ENCODE data around the gene PER1.

The PER1 gene

DNA sequence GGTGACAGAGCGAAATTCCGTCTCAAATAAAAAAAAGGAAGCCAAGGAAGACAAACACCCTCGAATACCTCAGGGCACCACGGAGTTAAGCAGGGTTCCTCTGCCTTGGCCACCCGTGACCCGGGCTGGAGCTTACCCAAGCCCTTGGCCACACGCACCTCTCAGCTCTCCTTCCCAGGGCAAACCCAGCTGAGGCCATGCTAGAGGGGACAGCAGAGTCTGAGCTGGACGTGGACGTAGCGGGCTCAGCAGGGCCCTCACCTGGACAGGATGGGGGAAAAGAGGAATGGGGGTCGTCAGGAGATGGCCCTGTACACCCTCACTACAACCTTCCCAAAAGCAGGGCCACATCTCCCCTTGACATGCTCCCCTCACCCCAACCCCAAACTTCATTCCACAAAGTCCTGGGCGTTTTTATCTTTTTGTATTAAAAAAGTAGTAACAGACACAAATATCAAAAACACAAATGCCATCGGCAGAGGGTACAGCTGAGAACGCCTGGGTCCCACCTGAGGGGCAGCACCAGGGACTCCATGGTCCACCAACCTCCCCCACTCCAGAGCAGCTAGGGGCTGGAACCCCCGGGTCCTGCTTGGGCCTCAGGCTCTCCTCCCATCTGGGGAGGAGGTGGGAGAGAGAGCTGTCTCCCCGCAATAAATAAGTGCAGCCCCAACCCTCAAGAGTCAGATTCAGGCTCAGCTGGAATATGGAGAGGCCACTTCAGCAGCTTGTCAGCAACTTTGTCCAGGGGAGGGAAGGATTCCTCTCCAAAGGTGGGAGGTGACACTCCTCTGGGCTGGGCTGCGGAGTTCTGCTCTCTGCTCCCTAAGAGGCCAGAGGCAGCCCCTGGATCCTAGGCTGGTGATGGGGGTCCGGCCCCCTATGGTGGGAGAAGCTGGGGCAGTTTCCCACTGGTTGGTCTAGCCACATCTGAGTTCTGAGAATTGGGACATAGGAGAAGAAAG, 11.9 kb downstream of the PER1 start:
- peak; percentile 26 to 34 for DNase-seq

DNA sequence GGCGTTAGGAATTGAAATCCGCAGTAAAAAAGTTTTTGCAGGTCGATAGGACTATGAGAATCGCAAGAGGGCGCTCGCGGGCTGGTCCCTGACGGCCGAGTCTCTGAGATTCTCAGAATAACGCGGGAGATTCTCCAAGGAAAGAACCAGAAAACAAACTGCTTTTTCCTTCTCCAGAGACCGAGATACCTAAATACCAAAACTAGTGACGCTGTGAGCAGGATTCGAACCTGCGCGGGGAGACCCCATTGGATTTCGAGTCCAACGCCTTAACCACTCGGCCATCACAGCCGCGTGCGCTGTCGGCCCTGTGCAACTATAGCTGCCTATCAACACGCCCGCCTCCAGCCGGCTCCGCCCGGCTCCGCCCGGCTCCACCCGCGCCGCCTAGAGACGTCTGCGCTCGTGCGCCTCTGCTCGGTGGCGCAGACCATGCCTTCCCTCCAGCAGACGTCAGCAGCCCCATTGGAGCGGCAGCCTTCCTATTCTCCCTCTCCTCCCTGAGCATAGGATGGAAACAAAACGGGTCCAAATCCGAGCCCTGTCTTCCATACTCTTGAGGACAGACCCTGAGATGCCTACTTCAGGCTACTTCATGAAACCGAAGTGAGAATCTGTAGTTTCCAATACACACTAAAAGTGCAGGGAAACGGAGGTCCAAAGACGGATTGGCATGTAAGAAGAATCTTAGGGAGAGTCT, 13.4 kb downstream of the PER1 start:
- peak; percentile 97 for DNase-seq

DNA sequence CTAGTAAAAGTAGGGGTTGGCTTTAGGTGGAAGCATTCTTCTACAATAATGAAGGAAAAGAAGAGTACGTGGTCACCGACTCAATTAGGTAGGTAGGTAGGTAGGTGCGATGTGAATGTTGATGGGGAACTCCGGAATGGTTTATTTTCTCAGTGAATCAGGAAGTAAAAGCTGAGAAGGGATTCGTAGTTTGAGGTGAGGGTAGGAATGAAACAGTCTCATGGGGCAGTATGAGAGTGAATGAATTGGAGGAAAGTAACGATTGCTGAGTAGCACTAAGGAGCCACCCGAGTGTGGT, 13.9 kb downstream of the PER1 start:
- DNase-seq, result no peak

DNA sequence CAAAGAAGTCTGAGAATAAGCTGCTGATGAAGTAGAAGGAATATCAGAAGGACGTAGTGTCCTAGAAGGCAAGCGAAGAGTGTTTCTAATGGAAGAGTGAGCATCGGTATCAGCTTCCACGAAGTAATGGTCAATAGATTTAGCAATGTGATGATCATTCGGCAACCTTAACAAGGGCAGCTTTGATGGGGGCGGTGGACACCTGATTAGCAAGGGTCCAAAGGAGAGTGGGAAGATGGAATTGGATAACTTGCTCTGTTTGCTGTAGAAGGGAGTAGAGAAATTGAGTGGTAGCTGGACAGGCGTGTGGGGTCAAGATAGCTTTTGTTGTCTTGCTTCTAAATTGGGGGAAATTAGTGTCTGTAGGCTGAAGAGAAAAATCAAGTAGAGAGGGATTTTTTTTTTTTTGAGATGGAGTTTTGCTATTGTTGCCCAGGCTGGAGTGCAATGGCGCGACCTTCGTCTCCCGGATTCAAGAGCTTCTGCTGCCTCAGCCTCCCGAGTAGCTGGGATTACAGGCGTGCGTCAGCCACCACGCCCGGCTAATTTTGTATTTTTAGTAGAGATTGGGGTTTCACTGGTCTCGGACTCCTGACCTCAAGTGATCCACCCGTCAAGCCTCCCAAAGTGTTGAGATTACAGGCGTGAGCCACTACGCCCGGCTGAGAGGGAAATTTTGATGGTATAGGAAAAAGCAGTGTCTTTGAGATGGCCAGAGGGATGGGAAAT, 14.4 kb downstream of the PER1 start:
- no peak for DNase-seq

DNA sequence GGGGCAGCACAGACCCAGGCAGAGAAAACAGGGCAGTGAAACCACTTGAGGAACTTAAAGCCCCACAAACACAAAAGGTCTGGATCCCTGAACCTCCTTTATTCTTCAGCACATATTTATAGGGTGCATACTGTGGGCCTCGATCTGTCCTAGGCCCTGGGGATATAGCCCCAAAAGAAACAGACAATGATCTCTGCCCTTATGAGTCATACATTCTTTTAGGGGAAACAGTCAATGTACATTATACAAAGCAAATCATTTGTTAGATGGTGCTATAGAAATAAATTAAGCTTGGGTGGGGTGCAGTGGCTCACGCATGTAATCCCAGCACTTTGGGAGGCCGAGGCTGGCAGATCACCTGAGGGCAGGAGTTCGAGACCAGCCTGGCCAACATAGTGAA, 18.3 kb downstream of the PER1 start:
- DNase-seq, result no peak

DNA sequence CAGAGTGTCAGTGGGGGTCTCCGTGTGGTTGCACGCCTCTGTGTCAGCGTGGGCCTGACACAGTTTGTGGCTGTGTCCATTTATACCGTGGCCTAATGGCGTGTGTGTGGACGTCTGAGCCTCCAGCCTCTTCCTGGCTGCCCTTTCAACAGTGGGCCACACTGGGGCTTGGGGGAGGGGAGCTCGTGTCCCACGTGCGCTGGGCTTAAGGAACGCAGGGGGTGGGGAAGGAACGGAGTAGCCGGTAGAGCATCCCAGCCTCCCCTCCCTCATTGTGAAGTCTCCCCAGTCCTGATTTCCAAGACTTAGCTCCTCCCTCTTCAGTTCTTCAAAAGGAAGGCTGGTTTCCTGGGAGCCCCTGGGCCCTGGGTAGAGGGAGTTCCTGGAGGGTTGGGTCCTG, 18.8 kb downstream of the PER1 start:
- DNase-seq, result no peak

DNA sequence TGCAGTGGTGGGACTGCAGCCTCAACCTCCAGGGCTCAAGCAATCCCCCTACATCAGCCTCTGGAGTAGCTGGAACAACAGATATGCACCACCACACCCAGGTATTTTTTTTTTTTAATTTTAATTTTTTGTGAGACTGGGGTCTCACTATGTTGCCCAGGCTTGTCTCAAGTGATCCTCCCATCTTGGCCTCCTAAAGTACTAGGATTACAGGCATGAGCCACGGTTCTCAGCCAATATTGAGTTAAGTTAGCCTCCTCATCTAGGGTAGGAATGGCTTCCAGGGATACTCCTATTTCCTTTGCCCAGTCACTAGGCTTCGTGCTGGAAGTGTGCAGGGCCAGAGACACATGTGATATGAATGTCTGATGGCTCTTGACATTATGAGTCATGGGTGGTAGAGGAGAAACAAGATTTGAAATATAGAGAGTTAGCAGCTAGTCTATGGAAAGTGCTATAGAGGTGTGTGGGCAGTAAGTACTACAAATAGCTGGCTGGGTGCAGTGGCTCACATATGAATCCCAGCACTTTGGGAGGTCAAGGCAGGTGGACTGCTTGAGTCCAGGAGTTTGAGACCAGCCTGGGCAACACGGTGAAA, 20.3 kb downstream of the PER1 start:
- DNase-seq, result no peak

DNA sequence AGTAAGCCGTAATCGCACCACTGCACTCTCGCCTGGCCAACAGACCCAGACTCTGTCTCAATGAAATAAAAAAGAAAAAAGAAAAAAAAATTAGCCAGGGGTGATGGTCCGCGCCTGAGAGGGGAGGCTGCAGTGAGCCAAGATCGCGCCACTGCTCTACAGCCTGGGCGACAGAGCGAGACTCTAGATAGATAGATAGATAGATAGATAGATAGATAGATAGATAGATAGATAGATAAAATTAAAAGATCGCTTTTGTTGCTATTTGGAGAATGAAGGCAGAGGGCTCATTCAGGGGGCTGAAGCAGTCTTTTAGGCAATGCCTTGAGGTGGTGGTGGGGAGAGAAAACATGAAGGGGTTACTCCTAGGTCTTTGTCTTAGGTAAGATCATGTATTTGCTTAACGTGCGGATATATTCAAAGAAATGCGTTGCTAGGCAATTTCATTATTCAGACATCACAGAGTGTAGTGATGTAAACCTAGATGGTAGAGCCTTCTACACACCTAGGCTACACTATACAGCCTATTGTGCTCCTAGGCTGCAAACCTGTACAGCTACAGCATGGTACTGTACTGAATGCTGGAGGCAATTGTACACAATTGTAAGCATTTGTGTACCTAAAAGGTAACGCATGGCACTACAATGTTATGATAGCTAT, 23.9 kb downstream of the PER1 start:
- DNase-seq, result no peak

DNA sequence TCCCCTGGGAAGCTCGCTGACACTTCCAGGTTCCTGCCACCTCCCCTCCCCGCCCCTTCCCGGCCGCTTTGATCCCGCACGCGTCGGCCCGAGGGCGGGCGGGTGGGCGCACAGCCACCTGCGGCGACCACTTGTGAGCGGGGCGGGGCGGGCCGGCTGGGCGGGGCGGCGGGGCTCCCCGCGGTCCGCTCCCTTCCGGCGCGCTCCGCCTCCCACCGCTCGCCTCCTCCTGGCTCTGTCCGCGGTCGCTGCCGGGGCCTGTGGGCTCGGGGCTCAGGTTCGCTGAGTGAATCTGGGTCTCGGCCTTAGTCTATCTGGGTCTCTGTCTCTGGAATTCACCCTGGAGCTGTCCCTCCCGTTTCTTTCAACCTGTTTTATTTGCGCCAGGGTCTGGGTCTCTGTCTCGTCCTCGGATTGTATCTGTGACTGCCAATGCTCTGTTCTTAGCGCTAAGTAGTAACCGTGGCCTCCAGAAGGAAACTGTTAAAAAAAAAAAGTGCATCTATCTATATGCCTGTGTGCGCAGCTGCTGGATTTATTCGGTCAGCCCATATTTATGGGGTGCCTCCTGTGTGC, 25.6 kb downstream of the PER1 start:
- peak in 1 of 2 donors; percentile 50 for DNase-seq

DNA sequence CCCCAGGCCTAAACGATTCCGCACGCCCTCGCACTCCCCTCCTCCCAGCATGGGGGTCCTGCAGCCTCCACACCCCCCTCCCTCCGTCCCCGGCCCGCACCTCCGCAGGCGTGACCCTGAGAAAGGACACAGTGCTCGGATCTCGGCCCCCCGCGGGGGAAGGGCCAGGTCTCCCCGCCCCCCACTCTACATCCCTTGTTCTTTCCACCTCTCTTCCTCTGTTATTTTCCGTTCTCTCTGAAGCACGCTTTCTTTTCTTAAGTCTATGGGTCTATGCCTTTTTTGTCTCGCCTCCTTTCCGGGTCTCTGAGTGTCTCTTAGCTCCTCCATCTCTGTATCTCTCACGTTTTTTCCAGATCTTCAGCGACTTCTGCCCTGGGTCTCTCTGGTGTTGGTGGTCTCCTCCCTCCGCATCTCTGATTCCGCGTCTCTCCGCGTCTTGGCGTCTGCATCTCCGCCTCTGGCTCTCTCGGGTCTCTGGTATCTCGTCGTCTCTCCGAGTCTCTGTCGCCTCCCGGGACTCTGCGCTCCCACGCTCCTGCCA, 26.2 kb downstream of the PER1 start:
- no peak for DNase-seq

DNA sequence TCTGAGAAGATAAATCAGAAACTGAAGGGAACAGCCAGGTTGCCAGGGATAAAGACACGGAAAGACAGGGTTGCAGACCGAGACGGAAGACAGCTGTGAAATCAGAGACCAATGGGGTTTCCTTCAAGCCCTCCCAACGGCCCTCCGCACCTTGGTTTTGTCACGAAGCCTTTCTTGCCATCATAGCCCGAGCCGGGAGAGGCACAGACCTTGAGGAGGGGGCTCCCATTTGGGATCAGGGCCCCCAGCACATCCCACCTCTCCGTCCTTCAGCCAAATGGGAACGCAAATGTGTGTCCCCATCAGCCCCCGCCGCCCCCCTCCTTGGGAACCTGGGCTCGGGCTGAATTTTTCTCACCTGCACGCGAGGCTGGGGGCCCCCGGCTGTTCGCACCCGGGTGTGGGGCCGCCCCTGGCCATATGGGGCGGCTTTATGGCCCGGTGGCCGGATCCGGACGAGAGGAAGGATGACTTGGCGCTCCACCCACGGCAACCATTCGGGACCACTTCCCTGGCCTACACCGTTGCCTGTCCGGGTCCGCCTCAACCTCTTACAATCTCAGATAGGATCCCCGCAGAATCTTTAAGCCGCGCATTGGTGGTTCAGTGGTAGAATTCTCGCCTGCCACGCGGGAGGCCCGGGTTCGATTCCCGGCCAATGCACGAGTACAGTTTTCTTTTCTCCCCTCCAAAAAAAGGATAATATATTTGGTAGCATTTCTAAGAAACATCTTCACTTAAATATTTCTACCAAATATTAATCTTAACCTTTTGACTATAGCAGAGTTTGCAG, 26.9 kb downstream of the PER1 start:
- DNase-seq, result peak; percentile 90 to 92

DNA sequence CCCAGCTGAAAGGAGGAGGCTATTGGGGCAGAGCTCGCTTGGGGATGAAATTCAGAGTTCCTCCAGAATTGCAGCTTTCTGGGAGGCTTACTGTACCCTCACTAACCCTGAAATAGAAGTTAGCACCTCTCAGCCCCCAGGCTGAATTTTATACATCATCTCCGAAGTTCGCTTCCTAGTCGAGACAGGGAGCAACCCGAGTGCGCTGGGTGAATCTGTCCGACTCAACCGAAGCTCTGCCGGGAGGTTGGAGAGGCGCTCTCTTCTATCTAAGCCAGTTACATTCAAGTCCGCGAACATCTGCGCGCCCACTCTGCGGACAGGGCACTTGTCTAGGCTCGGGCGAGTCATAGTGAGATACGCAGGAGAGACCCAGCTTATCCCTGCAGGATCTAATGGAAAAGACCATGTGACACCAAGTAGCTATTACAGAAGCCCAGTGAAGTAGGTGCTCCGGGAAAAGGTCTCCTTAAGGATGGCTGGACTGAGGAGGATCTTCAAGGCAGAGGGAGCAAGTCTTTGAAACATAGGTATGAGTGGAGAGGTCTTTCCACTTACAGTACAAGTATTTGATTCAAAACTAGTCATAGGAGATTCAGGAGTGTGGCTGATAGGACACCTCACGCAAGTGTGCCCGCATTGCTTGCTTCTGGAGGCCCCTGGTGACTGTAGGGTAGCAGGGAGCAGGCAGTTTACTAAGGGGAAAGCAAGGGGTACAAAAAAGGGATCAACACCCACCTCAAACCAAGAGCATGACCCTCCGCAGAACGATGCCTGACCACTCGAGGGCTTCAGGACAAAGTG, 27.7 kb downstream of the PER1 start:
- DNase-seq, result peak in 1 of 2 donors; percentile 24

DNA sequence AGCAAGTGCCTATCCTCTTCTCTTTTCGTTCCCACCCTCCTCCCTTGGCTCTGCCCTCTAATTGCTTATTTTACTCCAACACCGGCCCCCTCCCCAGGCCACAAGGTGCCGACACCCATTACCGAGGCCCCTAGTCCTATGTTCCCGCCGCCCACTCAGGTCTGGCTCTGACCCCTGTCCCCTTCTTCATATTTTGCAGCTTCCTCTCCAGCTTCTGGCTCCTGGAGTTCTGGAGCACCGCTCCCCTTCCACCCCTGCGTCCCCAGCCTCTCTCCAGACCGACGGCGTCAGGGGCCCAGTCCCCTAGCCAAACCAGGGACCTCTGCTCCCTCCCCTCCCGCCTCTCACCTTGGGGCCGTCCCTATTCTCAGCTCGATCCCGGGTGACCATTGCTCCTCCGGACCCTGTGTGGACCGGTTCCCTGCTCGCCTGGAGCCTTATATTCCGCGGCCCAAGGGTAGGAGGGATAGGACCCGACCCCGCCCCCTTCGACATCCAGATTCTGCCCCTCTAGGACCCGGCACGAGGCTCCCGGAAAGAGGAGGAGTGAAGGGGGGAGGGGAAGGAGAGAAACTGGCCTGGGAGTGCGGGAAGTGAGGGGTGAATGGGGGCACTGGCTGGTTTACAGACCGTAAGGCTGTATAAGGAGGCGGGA, 28.4 kb downstream of the PER1 start, which contains the start of gene HES7:
Gene HES7 (minus strand): TSS at position 412 of the 655 bp plus-strand sequence. CDS start 22 bp downstream, at position 390.
- no peak for DNase-seq

DNA sequence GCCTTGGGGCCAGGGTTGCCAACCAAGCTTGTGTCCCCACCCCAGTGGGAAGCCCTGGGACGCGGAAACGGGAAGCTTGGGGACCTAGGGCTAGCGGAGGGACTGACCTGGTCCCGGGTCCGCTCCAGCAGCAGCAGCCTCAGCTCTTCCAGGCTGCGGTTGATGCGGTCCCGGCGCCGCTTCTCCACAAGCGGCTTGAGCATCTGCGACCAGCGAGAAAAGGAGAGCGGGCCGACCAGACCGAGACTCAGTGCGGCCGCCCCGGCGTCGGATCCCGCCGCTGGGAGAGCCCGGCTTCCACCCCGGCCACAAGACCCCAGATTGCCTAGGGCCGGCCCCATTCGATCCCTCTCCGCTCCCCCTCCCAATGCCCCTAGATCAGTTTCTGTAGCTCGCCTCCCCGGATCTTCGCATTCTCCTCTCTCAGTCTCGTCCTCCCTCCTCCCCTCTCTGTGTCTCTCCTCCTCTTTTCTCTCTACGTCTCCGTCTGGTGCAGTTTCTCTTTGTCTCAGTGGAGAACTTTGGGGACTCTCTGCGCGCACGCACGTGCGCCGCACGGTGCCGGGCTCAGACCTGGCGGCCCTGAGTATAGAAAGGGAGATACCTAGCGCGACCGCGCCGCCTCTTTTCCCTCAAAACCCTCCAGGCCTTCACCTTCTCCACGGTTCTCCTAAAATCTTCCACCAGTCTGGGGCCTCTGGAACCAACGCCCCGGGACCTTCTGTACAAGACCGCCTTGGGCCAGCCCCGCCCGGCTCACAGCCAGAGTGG, 29.1 kb downstream of the PER1 start:
- DNase-seq, result peak in 1 of 2 donors; percentile 53

DNA sequence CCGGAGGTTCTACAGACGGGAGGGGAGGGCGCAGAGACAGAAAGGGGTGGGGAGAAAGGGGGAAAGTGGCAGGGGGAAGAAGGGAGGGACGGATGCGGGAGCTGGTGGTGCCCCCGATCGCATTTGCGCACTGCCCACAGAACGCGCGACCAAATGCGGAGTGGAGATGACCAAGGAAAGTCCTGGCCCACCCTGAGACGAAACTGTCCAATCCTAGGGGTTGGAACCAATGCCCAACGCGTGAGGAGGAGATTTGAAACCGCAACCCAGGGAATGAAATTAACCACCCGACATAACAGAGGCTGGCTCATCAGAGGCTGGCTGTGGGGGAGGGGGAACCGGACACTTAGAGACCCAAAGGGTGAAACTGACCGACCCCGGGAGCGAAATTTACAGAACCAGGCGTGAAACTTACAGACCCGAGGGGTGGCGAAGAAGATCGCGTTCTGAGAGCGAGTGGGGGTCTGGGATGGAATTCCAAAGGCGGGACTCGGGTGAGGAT, 29.7 kb downstream of the PER1 start:
- DNase-seq, result no peak

DNA sequence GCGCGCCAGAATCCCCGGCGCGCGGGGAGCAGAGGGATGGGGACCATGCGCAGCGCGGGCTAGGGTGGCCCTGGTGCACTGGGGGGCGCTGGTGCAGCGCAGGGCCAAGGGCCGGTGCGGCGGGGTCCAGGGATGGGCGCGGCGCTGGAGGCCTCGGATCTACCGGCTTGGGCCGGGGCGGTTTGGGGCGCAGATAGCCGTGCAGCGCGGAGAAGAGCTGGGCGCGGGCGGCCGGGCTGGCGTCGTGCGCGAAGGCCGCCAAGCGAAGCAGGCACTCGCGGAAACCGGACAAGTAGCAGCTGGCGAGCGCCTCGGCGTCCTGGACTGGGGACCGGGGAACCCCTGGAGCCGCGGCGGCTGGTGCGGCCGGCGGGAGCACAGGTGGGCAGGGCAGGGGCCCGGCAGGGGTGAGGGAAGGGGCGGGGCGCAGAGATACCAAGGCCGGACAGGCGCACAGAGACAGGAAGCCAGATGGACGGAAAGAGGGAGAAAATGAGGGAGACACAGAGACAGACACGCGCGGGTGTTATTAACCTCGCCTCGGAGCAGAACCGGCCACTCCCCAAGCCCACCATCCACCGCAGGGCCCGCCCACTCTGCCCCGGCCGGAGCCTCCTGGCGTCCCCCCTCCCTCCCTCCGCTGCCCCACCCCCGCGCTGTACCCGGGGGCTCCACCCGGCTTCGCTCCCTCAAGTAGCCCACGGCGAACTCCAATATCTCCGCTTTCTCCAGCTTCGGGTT, 30.4 kb downstream of the PER1 start:
- peak in 1 of 2 donors; percentile 53 for DNase-seq

DNA sequence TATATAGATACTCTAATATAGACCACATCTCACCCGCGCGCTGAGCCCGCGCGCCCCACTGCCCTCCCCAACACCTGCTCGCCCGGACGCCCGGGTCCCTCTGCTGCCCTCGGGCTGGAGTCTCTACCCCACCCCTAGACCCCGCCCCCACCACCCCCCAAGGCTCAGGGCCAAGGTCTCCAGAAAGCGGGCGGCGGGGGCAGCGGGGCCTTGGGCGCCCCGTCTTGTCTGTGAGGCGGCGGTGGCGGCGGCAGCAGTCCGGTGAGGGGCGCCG, 30.9 kb downstream of the PER1 start:
- no peak for DNase-seq

Data from CD4-positive, alpha-beta T cell treated with Interleukin-4 for 1 hour (primary cell).